HPDE6-E6E7 (cell line): ENCODE measurements around the gene TMX2.
"Not testable (repeated sequence)": the region's sequence is repeated elsewhere in the genome, so short reads cannot be mapped to it uniquely, and the experiment has no call there.

Experiments used
- DNase-seq: peaks from one replicate; pipeline ENCODE4 v3.0.0; 2011; ENCODE audit warnings: missing footprints; ENCODE audit errors: extremely low spot score

TMX2 gene

GRCh38 chr11:57712256-57713150 is at the start of gene TMX2:
TSS of gene TMX2 (plus strand) at chr11:57712593. CDS start at chr11:57712619, 26 bp downstream.
- DNase-seq, result peak; percentile 88

GRCh38 chr11:57662893-57663292 is 49.5 kb upstream of the TMX2 start:
- no peak for DNase-seq

GRCh38 chr11:57663975-57664374 is 48.4 kb upstream of the TMX2 start:
- no peak for DNase-seq

GRCh38 chr11:57667117-57667735 is 45.2 kb upstream of the TMX2 start:
- peak; percentile 91 for DNase-seq

GRCh38 chr11:57667736-57668433 is 44.5 kb upstream of the TMX2 start, which contains the start of gene ZDHHC5:
TSS of gene ZDHHC5 (plus strand) at chr11:57668114. CDS start at chr11:57673091, 4,977 bp downstream.
- DNase-seq, result peak; percentile 99

- DNase-seq, result no peak
Observed at GRCh38 chr11:57668434-57668782, 44.0 kb upstream of the TMX2 start.

GRCh38 chr11:57674251-57674650 is 38.1 kb upstream of the TMX2 start:
- DNase-seq, result no peak

GRCh38 chr11:57675176-57675941 is 37.0 kb upstream of the TMX2 start:
- DNase-seq, result peak; percentile 10

- peak; percentile 92 for DNase-seq
Observed at GRCh38 chr11:57679396-57679795, 33.0 kb upstream of the TMX2 start.

- peak; percentile 82 for DNase-seq
Observed at GRCh38 chr11:57680552-57680874, 31.9 kb upstream of the TMX2 start.

GRCh38 chr11:57681168-57681567 is 31.2 kb upstream of the TMX2 start:
- DNase-seq, result no peak

- not testable (repeated sequence) for DNase-seq
Observed at GRCh38 chr11:57690474-57690873, 21.9 kb upstream of the TMX2 start.

- no peak for DNase-seq
Observed at GRCh38 chr11:57698843-57699365, 13.5 kb upstream of the TMX2 start.

GRCh38 chr11:57699813-57700212 is 12.6 kb upstream of the TMX2 start:
- DNase-seq, result no peak

GRCh38 chr11:57700425-57700824 is 12.0 kb upstream of the TMX2 start:
- no peak for DNase-seq

GRCh38 chr11:57703341-57703740 is 9.1 kb upstream of the TMX2 start:
- no peak for DNase-seq

GRCh38 chr11:57704932-57705331 is 7.5 kb upstream of the TMX2 start:
- no peak for DNase-seq

GRCh38 chr11:57705432-57705831 is 7.0 kb upstream of the TMX2 start:
- DNase-seq, result not testable (repeated sequence)

- no peak for DNase-seq
Observed at GRCh38 chr11:57709802-57710367, 2.5 kb upstream of the TMX2 start.

- DNase-seq, result peak; percentile 98
Observed at GRCh38 chr11:57711414-57712255, 758 bp upstream of the TMX2 start, which contains the start of gene MED19. TSS of gene MED19 (minus strand) at chr11:57712215. CDS start at chr11:57712179, 36 bp downstream.
